GM19463 (cell line): ENCODE data around the gene PCGF5.
A peak's percentile ranks its signal among the peaks of the same experiment; 100 is the strongest.
"Not testable (repeated sequence)": the region's sequence is repeated elsewhere in the genome, so short reads cannot be mapped to it uniquely, and the experiment has no call there.

Experiments used
- ATAC-seq: cut with Tn5 transposase; IDR thresholded peaks from one replicate; pipeline ENCODE4 v1.9.1; 2021; ENCODE audit warnings: mild to moderate bottlenecking, moderate library complexity; ENCODE audit not compliant: unreplicated experiment

Gene PCGF5

DNA sequence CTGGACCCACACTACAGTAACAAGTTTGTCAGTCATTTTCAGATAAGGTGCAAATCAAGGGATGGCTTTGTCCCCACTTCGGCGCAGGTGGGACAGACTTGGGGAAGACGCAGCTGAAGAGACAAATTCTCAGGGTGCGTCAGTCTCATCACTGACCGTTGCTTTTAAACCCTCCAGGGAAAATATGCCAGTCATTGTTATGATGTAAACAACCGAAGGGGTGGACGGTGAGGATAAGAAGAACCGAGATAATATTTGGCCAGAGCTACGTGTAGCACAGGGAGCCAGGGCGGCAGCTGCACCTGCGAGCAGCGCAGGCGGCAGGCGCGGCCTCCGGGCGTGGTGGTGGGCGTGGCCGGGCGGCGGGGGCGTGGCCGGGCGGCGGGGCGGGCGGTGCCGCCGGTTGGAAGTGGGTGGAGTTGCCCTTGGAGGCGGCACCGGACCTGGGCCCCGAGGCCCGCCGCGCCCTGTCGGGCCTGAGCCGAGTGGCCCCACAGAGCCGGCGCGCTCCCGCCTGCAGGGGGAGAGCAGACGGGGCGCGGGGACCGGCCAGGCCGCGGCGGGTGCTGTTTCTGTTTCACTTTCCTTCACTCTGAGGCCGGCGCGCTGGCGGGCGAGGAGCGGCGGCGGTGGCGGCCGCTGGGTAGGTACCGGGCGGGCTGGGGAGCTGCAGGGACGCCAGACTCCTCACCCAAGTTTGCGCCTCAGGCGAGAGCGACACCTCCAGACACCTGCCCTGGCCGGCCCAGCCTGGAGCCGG lies at the start of gene PCGF5:
Gene PCGF5, plus strand, starts transcription at position 470 of the 760 bp plus-strand sequence. CDS start 2,209 bp downstream, outside the sequence.
- ATAC-seq = peak; percentile 97

DNA sequence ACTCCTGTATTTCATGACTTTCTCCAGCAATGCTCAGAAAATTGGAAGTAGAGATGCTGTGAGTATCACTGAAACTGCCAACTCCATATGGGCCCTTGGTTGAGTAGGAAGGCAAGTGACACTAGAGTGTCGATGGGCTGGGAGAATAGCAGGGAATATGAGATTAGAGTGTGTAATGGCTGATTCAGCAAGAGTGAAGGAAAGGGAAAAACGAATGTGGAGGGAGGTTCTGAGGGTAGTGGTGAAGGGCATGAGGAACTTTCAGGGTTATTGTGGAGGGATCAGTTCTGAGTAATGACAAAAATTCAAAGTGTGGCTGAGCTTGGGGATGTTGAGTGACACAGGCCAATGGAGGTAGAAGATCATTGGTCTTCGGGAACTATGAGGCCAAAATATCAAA lies 49.0 kb upstream of the PCGF5 start:
- ATAC-seq = no peak

DNA sequence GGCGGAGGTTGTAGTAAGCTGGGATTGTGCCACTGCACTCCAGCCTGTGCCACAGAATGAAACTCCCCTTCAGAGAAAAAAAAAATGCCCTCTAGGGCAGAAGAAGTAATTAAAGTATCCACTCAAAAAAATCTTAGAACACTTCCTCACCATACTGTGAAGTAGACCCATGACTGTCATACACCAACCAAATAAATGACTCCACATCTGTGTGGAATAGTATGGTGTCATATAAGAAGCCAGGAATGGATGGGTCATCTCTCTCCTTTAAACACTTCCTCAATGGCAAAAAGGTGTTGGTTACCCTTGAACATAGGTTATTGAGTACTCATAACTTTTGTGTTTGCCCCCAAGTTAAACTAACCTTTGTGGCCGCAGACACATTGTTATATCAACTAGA lies 48.1 kb upstream of the PCGF5 start:
- no peak for ATAC-seq

DNA sequence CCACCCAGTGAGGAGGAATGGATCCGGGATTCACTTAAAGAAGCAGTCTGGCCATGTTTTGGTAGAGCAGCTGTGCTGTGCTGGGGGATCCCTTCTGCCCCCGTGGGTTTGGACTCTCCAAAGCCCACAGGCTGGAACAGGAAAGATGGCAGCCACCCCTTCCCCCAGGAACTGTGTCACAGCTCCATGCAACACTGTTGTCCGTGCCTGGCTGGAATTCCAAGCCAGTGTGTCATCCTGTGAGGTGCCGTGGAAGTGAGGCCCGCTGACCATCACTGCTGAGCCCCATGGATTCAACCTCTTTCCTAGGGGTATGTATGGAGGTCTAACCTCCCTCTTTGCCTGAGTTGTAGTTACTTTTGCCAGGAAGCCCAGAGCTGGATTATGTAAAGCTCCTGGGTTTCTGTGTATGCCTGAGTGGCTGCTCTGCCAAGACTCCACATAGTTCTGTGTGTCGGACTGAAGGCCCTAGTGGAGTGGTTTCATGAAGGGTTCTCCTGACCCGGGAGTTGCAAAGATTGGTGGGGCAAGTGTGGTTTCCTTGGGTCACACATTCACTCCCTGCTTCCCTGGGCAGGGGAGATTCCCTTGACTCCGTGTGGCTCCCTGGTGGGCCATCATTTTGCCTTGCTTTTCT lies 35.1 kb upstream of the PCGF5 start:
- no peak for ATAC-seq

DNA sequence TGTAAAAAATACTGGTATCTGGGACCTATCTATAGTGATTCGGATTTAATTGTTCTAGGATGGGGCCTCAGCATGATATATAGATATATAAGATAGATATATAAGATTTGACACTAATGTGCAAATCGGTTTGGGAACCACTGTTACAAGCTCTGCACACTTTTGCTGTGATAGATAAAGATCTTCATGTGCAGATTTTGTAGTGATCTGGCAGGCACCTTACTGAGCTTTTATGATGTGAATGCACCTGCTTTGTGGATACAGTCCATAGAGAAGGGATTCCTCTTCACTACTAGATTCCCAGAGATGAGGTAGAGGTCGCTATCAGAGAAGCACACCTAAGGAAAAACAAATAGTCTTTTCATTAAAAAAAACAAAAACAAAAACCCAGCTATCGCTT lies 33.3 kb upstream of the PCGF5 start:
- no peak for ATAC-seq

DNA sequence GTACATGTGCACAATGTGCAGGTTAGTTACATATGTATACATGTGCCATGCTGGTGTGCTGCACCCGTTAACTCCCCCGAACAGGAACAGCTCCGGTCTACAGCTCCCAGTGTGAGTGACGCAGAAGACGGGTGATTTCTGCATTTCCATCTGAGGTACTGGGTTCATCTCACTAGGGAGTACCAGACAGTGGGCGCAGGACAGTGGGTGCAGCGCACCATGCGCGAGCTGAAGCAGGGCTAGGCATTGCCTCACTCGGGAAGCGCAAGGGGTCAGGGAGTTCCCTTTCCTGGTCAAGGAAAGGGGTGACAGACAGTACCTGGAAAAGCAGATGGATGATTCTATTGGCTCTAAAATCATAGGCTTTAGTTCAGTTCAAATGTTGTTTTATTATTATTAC lies 32.5 kb upstream of the PCGF5 start:
- not testable (repeated sequence) for ATAC-seq

DNA sequence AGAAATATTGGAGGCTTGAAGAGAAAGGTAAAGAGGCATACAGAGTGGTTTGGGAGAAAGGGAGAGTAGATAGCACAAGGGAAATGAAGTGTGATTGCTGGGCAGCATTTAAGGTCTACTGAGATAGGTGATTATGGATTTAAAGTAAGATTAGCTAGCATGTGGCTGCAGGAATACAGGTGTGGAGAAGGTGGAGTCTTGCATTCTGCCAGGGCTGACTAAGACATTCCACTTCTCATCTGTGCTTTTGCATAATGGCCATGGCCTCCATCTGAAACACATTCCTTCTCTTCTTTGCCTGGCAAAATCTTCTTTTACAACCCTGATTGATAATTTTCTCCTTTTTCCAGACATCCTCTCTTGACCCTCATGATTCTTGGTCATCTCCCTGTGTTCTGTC lies 31.6 kb upstream of the PCGF5 start:
- no peak for ATAC-seq

DNA sequence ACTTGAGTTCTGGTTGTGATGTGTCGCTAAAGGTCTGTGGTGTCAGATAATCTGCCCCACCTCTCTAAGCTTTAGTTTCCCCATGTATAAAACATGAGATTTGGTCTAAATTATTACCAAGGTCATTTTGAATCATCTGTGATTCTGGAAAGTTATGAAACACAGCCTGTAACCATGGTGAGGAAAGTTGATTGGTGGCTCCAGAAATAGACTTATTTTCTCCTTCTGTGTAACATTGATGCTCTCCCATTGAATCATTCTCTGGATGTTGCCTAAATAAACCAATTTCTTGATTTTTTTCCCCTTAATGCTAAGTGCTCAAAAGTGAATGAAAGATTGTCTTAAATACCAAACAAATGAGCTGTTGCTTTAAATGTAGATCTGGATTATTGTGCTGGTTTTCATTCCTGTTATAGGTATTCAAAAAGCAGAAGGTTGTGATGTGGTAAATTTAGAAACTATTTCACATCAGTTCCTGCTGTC lies 30.0 kb upstream of the PCGF5 start:
- no peak for ATAC-seq

DNA sequence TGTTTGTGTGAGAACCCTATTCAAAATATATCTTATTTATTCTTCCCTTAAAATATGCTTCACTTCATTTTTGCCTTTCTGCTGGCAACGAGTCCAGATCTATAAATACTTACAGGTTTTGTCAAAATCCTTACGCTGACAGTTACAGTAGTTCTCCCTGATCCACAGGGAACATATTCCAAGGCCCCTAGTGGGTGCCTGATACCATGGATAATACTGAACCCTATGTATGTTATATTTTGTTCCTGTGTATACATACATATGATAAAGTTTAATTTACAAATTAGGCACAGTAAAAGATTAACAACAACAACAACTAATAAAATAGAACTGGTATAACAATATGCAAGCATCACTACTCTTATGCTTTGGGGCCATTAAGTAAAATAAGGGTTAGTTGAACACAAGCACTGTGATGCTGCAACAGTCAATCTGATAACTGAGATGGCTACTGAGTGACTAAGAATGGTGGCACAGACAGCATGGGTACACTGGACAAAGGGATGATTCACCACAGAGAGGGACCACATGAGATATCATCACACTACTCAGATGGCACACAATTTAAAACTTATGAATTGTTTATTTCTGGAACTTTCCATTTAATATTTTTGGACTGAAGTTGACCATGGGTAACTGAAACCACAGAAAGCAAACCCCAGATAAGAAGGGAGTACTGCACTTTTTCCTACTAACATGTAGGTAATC lies 29.4 kb upstream of the PCGF5 start:
- peak; percentile 90 for ATAC-seq

DNA sequence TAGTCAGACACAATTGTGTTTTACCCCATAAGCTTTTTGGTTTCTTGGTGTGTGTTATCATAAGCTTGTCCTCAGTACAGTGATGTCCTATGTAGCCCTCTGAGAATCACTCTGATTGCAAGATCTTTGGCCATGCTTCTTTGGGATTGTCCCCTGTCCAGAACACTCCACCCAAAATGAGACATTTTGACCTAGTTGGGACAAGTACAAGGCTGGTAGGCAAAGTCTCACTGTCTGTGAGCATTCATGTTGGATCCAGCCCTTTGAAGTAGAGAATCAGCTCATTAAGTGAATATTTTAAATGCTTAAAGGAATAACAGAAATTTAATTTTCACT lies 28.9 kb upstream of the PCGF5 start:
- no peak for ATAC-seq

DNA sequence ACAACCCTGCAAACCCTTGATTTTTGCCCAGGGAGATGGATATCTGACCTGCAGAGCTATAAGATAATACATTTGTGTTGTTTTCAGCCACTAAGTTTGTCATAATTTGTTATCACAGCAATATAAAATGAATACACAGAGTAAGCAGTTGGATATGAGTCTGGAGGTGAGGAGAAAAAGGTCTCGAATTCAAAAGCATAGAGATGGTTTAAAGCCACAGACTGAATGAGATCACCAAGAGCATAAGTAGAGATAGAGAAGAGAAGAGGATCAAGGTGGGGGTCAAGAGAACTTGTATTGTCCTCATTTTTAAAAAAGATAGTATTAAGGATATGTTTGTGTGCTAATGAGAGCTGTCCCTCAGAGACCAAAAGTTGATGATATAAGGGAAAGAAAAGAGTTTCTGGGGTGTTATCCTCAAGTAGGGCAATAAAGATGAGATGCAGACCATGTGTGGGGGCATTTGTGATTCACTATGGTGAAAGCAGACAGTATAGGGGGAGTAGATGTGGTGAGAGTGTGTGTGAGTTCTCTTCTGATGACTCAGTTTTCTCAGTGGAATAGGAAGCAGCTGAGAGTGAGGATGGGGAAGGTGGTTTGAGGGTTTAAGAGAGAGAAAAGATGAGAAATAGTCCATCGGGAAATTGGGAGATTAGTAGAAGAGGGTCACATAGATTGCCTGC lies 25.8 kb upstream of the PCGF5 start:
- no peak for ATAC-seq

DNA sequence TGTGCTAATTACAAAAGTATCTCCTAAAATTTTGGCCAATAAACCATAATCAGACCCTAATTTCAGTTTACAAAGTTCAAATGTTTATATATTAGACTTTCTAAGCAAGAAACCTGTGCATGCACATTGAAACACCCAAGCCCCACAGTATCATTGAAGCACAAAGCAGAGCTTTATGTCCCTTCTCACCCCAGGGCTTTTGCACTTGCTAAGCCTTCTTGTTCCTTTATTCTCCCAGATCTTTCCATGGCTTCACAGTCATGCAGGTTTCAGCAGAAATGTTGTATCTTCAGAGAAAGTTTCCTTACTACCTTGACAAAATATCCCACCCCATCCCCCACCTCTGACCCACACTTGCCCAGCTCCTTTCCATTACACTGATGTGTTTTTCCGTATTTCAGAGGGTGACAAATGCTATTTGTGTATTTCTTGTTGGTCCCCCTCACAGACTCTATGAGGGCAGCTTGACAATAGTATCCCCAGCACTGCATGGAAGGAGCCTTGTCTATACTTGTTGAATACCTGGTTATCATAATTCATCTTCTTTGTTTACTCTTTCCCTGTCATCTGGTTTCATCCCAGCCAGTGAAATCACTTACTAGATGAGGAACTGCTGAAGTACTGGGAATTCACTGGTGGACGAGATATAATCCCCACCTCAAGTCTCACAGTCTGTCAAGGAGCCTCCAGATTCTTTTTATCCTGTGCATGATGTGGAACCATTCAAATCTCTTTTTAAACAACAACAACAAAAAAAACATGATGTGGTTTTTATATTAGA lies 24.0 kb upstream of the PCGF5 start:
- ATAC-seq = no peak

DNA sequence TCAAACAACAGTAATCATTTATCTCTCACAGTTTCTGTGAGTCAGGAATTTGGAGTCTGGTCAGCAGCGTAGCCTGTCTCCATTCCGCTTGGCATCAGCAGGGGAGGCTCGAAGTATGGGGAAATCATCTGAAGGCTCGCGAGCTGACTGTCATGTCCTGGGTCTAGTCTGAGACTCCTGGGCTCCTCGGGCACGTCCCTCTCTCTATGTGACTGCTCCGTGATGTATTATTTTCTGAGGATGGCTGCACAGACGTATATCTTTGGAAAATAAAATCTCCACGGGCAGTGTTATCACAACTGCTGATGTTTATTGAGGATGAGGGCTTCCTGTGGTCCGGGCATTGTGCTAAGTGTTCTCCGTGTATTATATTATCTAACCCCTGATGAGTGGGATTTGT lies 23.3 kb upstream of the PCGF5 start:
- ATAC-seq = no peak

DNA sequence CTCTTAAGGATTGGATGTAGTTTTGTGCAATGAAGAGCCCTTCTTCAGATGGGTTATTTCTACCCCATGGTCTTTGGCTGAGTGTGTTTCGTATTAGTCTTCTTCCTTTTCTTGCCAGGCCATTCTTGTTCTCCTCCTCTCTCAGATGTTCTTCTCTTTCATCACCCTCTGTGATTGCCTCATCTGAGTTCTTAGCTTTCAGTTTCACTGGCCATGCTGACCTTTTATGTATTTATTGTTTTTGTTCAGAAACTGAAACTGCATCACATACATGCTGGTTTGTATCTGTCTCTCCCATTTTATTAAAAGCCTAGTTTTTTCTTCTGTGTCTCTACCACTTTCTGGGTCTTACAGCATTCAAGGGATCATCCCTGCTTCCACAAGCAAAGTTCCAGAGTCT lies 21.7 kb upstream of the PCGF5 start:
- peak; percentile 79 for ATAC-seq

DNA sequence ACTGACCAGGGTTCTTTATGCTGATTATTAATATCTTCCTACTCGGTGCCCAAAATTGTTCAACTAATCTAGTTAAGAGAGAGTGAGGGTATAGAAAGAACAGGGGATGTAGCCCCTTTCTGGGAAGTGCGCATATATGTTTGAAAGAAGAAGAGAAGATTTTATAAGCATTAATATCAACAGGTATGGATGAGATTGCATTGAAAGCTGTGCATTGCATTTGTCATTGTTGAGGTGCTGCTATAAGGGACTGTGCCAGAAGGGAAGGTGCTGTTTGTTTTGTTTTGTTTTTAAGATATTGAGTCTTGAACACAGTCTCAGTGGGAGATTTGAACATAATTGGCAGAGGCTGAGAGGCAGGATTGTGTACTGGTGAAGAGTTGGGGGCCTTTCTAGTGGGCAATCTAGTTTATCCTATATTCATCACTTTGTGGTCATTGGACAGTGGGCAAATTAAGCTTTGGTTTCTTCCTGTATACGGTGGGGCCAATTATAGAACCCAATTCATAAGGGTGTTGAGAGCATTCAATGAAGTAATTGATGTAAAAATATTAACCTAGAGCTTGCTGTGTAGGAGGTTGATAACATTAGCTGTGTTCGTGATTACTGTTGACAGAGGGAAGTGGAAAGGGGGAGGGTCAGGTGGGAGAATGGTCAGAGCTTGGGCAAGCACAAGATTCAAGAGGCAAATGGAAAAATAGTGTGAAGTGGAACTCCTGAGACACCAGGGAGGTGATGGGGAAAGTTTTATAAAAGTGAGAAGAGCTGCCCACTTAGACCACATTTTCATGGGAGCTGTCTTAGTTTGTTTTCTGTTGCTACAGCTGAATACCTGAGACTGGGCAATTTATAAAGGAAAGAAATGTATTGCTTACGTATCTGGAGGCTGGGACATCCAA lies 19.9 kb upstream of the PCGF5 start:
- ATAC-seq = no peak

DNA sequence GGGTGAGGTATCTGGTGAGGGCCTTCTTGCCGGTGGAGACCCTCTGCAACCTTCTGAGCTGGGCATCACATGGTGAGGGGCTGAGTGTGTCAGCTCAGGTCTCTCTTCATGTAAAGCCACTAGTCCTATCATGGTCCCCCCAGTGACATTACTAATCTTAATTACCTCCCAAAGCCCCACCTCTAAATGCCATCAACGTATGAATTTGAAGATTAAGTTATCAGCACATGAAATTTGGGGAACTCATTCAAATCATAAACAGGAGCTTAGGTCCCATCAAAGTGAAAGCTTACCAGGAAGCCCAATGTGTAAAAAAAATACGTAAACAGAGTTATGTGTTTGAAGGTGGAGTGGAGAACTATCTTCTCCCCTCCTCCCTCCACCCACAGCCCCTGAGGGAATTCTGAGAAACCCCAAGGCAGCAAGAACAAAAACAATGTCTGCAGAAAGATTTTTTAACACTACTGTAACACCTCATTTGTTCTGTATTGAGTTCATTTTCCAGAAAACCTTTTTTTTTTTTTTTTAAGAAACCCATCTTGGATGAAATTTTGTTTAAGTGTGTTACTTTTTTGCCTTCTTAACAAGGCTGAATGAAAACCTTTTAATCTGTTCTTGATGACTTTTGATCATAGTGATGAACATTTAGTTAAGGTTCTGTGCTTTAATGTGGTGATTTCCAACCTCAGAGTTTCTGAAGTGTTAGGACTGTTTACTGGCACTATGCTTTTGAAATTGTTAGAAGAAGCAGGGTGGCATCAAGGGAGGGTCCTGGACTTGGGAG lies 19.1 kb upstream of the PCGF5 start:
- peak; percentile 36 for ATAC-seq

DNA sequence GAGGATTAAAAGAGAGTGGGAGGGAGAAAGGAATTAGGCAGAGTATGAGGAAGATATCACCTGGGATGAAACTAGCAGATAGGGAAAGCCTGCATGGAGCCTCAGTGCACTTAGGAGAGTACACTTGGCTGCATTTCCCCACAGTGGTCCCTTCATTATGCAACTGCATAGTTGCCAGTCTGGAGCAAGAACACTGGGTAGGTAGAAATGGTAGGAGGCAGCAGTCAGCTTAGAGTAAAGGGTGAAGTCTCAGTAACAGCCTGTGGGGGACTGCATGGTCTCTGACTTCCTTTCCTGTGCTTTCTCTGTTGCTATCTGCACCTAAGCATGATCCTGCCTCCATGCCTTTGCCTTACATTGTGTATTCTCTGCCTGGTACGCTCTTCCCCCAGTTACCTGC lies 14.0 kb upstream of the PCGF5 start:
- no peak for ATAC-seq

DNA sequence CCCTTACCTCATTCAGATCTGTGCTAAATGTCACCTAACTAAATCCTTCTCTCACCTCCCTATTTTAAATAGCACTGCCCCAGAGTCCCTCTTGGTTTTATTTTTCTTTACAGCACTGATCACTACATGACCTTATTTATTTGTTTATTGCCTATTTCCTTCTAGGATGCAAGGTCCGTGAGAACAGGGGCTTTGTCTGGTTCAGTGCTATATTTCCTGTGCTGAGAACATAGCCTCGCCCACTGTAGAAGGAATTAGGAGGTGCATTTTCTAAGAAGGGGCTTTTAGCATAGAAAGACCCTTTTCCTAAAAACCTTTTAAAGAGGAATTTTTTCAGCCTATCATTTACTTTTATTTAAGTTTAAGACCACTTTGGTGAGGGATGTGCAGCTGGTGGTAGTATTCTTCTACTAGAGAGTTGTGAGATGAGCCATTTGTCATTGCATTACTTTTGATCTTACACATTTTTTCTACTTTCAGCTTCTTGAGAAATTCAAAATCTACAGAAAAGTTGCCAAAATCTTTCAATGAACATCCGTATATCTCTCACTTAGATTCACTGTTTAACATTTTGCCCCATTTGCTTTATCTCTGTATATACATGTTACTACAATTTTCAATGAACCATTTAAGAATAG lies 13.5 kb upstream of the PCGF5 start:
- ATAC-seq = no peak
